Measurements from ENCODE around the gene RBBP8. TPM values are rescaled to one million over a fixed set of nuclear protein-coding genes. Genes with fewer than 3 reads are reported as not detected.

RBBP8 gene
- total RNA-seq, 1 donor from 2014 or later, result 6.1 TPM

DNA sequence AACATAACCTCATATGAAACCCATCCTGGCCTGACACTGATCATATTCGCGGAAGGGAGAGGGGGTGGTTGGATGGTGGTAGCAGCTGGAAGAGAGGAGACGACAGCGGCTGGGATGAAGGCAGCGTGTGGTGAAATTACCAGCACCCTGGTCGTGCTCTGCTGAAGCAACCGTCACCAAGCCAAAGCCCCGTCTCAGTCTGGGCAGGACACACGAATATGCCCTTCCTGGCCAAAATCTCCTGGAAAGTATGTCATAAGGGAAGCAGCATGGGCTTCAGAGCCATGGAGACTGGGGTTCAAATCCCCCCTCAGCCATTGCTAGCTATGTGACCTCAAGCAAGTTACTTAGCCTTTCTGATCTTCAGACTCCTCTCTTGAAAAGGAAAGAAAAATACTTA is 139.0 kb downstream of the RBBP8 start:
- intact Hi-C loops (cut with micrococcal nuclease), result no loop called here
- DNase-seq (no peak), ATAC-seq (no peak)

DNA sequence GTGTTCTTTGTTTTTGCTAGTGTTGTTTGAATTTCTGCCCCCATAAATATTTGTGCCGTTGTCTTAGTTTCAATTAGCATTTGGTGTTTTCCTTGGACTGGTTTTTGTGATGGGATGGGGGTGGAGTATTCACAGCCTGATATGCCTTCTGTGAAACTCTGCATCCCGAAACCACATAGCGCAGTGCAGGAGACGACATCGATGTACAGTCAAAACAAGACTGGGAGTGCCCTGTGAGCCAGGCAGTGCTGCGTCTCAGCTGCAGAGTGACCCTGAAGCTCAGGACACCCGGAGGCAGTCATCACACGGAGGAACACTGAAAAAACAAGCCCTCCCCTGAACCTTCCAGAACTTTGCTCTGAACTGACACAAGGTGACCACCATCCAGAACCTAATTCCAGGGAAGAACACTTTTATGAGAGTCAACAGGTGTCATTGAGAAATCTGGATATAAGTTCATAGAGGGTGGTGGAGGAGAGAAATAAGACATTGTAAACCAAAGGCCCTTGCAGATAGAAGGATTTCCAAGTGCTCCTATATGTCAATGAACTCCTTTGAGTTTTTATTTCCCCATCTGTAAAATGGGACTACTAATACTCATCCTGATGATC is 141.0 kb downstream of the RBBP8 start:
- DNase-seq (no peak), ATAC-seq (no peak)
- intact Hi-C loops (cut with micrococcal nuclease), result no loop called here

Other genes with a start within 250 kb of the RBBP8 start
- 3.2 TPM for gene CABLES1, start 202.2 kb downstream of the RBBP8 start, total RNA-seq